BE2C (cell line): Measurements from ENCODE around the gene SLC23A3. TPM values are rescaled to one million over a fixed set of nuclear protein-coding genes. Genes with fewer than 3 reads are reported as not detected.

Experiments
- DNase-seq: peaks from one replicate; pipeline ENCODE4 v3.0.0-alpha.2; 2020
- H3K27me3 ChIP-seq: fragments of 250-450 bp; sonication (Bioruptor Pico); 2 replicates; pipeline ENCODE4 v1.5.1; 2020; ENCODE audit warnings: mild to moderate bottlenecking
- H3K36me3 ChIP-seq: fragments of 250-450 bp; sonication (Bioruptor Pico); 2 replicates; pipeline ENCODE4 v1.5.1; 2020; ENCODE audit warnings: mild to moderate bottlenecking
- H3K4me1 ChIP-seq: fragments of 250-450 bp; sonication (Bioruptor Pico); 2 replicates; pipeline ENCODE4 v1.5.1; 2020
- H3K4me3 ChIP-seq: 2 replicates; pipeline ENCODE4 v1.5.1; 2011; ENCODE audit warnings: low read depth, low read length
- H3K9me3 ChIP-seq: fragments of 250-450 bp; sonication (Bioruptor Pico); 2 replicates; pipeline ENCODE4 v1.5.1; 2020
- CTCF ChIP-seq: IDR thresholded peaks from 2 replicates; pipeline ENCODE4 v1.5.1; 2012; ENCODE audit warnings: mild to moderate bottlenecking, low read depth, low read length
- polyA plus RNA-seq: library from polyadenylated mRNA; unstranded; fragments of >200 nt; gene quantifications from one replicate; pipeline ENCODE4 v1.2.1, GENCODE V29; 2012; ENCODE audit warnings: low read depth, missing spikeins; ENCODE audit not compliant: insufficient read length, insufficient read depth

Gene SLC23A3
- 4.2 TPM for polyA plus RNA-seq

GRCh38 chr2:219169930-219170654 lies at the start of gene SLC23A3:
Gene SLC23A3, minus strand, starts transcription at chr2:219170029. Its CDS starts 45 bp downstream, at chr2:219169984.
- H3K36me3 ChIP-seq = peaks cover 7% of the 10 kb centered on the region
- no peaks in the 10 kb centered on the region for H3K4me1 ChIP-seq
- H3K4me3 ChIP-seq = no peak within 1 kb of the TSS
- no peaks in the 10 kb centered on the region for H3K27me3 ChIP-seq
- no peak for TF ChIP-seq CTCF
- DNase-seq = no peak
- H3K9me3 ChIP-seq = no peaks in the 10 kb centered on the region

- Histone ChIP-seq H3K9me3 (no peaks in the 10 kb centered on the region), H3K4me3 (peak within 1 kb of the TSS; percentile 85), H3K4me1 (peaks cover 5% of the 10 kb centered on the region), H3K27me3 (no peaks in the 10 kb centered on the region), H3K36me3 (peaks cover 59% of the 10 kb centered on the region)
- TF ChIP-seq CTCF = no peak
- DNase-seq = peak; percentile 100
These were observed 49.2 kb upstream of the SLC23A3 start, which contains the start of gene ABCB6 for GRCh38 chr2:219218732-219219701. Gene ABCB6, minus strand, starts transcription at chr2:219218958. Its CDS starts 285 bp downstream, at chr2:219218673.

GRCh38 chr2:219218217-219218731 lies 48.4 kb upstream of the SLC23A3 start:
- H3K27me3 ChIP-seq = no peaks in the 10 kb centered on the region
- TF ChIP-seq CTCF = no peak

GRCh38 chr2:219216535-219216915 lies 46.7 kb upstream of the SLC23A3 start:
- DNase-seq = no peak
- TF ChIP-seq CTCF = no peak
- no peak overlapping the region for H3K4me3 ChIP-seq
- no peaks in the 10 kb centered on the region for H3K9me3 ChIP-seq
- peaks cover 5% of the 10 kb centered on the region for H3K4me1 ChIP-seq
- peaks cover 71% of the 10 kb centered on the region for H3K36me3 ChIP-seq
- H3K27me3 ChIP-seq = no peaks in the 10 kb centered on the region

More at GRCh38 chr2:219218217-219218731, 48.4 kb upstream of the SLC23A3 start:
- no peaks in the 10 kb centered on the region for H3K9me3 ChIP-seq
- peak overlapping the region; percentile 85 for H3K4me3 ChIP-seq
- DNase-seq = peak; percentile 85
- H3K36me3 ChIP-seq = peaks cover 59% of the 10 kb centered on the region
- peaks cover 5% of the 10 kb centered on the region for H3K4me1 ChIP-seq

GRCh38 chr2:219215871-219216534 lies 46.2 kb upstream of the SLC23A3 start:
- DNase-seq = no peak
- peaks cover 69% of the 10 kb centered on the region for H3K36me3 ChIP-seq
- no peak overlapping the region for H3K4me3 ChIP-seq
- no peaks in the 10 kb centered on the region for H3K9me3 ChIP-seq
- no peak for TF ChIP-seq CTCF
- H3K27me3 ChIP-seq = no peaks in the 10 kb centered on the region
- H3K4me1 ChIP-seq = peaks cover 5% of the 10 kb centered on the region
